COR-L47 (cell line): ENCODE measurements around the gene RABGEF1.
"Not testable (repeated sequence)": the region's sequence is repeated elsewhere in the genome, so short reads cannot be mapped to it uniquely, and the experiment has no call there.

ENCODE experiments used
- DNase-seq: peaks from one replicate; lab custom pipeline; 2025; lab: John Stamatoyannopoulos, UW

Gene RABGEF1

GRCh38 chr7:66735154-66735553 is 5.4 kb upstream of the RABGEF1 start:
- no peak for DNase-seq

GRCh38 chr7:66735850-66736249 is 4.7 kb upstream of the RABGEF1 start:
- no peak for DNase-seq

GRCh38 chr7:66736892-66737291 is 3.6 kb upstream of the RABGEF1 start:
- DNase-seq: no peak

- no peak for DNase-seq
Observed at GRCh38 chr7:66737667-66738066, 2.9 kb upstream of the RABGEF1 start.

- no peak for DNase-seq
Observed at GRCh38 chr7:66739477-66739876, 1.1 kb upstream of the RABGEF1 start.

GRCh38 chr7:66739953-66740301 is 606 bp upstream of the RABGEF1 start:
- DNase-seq: no peak

GRCh38 chr7:66740980-66741709 is 612 bp downstream of the RABGEF1 start:
- not testable (repeated sequence) for DNase-seq

- DNase-seq: no peak
Observed at GRCh38 chr7:66741710-66742049, 1.1 kb downstream of the RABGEF1 start.

GRCh38 chr7:66742298-66742697 is 1.8 kb downstream of the RABGEF1 start:
- DNase-seq: not testable (repeated sequence)

- DNase-seq: no peak
Observed at GRCh38 chr7:66743920-66744319, 3.4 kb downstream of the RABGEF1 start.

- DNase-seq: no peak
Observed at GRCh38 chr7:66747385-66747784, 6.9 kb downstream of the RABGEF1 start.

GRCh38 chr7:66747881-66748511 is 7.5 kb downstream of the RABGEF1 start:
- no peak for DNase-seq

GRCh38 chr7:66748791-66749190 is 8.3 kb downstream of the RABGEF1 start:
- DNase-seq: no peak

- DNase-seq: no peak
Observed at GRCh38 chr7:66751945-66752344, 11.4 kb downstream of the RABGEF1 start.

- no peak for DNase-seq
Observed at GRCh38 chr7:66754541-66754940, 14.0 kb downstream of the RABGEF1 start.

GRCh38 chr7:66755059-66755458 is 14.5 kb downstream of the RABGEF1 start:
- DNase-seq: not testable (repeated sequence)

- DNase-seq: not testable (repeated sequence)
Observed at GRCh38 chr7:66756227-66756626, 15.7 kb downstream of the RABGEF1 start.

GRCh38 chr7:66756889-66757288 is 16.4 kb downstream of the RABGEF1 start:
- DNase-seq: no peak

GRCh38 chr7:66757939-66758338 is 17.4 kb downstream of the RABGEF1 start:
- DNase-seq: no peak

- no peak for DNase-seq
Observed at GRCh38 chr7:66758950-66759628, 18.6 kb downstream of the RABGEF1 start.

GRCh38 chr7:66763183-66763582 is 22.6 kb downstream of the RABGEF1 start:
- DNase-seq: not testable (repeated sequence)

- DNase-seq: not testable (repeated sequence)
Observed at GRCh38 chr7:66763633-66764355, 23.3 kb downstream of the RABGEF1 start.

GRCh38 chr7:66764905-66765304 is 24.4 kb downstream of the RABGEF1 start:
- DNase-seq: not testable (repeated sequence)
